DOHH2 (cell line): ENCODE measurements around the gene TRIL.
A peak's percentile ranks its signal among the peaks of the same experiment; 100 is the strongest.

ENCODE experiments used
- H3F3A ChIP-seq: fragments of 200-600 bp; sonication (generic), shearing (Covaris generic); 2 replicates; pipeline ENCODE4 v1.6.0; 2016; ENCODE audit warnings: antibody characterized with exemption, mild to moderate bottlenecking; ENCODE audit not compliant: control insufficient read depth, insufficient read depth
- H3K27ac ChIP-seq: fragments of 200-600 bp; sonication (generic); 2 replicates; pipeline ENCODE4 v1.5.1; 2014; ENCODE audit warnings: low read depth, mild to moderate bottlenecking, low read length, moderate library complexity
- H3K27me3 ChIP-seq: fragments of 200-600 bp; sonication (generic); 2 replicates; pipeline ENCODE4 v1.6.1; 2014; ENCODE audit warnings: mild to moderate bottlenecking, low read length, mixed read lengths; ENCODE audit not compliant: control insufficient read depth
- H3K36me3 ChIP-seq: fragments of 200-600 bp; sonication (generic); 2 replicates; pipeline ENCODE4 v1.6.1; 2014; ENCODE audit warnings: mild to moderate bottlenecking, low read length, moderate library complexity, mixed read lengths; ENCODE audit not compliant: control insufficient read depth
- H3K4me1 ChIP-seq: fragments of 200-600 bp; sonication (generic); 2 replicates; pipeline ENCODE4 v1.6.1; 2014; ENCODE audit warnings: mild to moderate bottlenecking, low read length, mixed read lengths; ENCODE audit not compliant: control insufficient read depth
- H3K4me2 ChIP-seq: fragments of 200-600 bp; sonication (generic); 2 replicates; pipeline ENCODE4 v1.6.0; 2014; ENCODE audit warnings: mild to moderate bottlenecking, low read length, moderate library complexity
- H3K4me3 ChIP-seq: fragments of 200-600 bp; sonication (generic); 2 replicates; pipeline ENCODE4 v1.5.1; 2014; ENCODE audit warnings: mild to moderate bottlenecking, low read length, mixed read lengths
- H3K79me2 ChIP-seq: fragments of 200-600 bp; sonication (generic); 2 replicates; pipeline ENCODE4 v1.6.1; 2014; ENCODE audit warnings: mild to moderate bottlenecking, low read length, mixed read lengths; ENCODE audit not compliant: control insufficient read depth
- H3K9me2 ChIP-seq: fragments of 200-600 bp; sonication (generic); replicated peaks from 2 replicates; pipeline ENCODE4 v1.6.1; 2014; ENCODE audit warnings: mild to moderate bottlenecking, low read length, mixed read lengths; ENCODE audit not compliant: control insufficient read depth
- H3K9me3 ChIP-seq: fragments of 200-600 bp; sonication (generic); 2 replicates; pipeline ENCODE4 v1.6.1; 2014; ENCODE audit warnings: antibody characterized with exemption, low read length, mixed read lengths; ENCODE audit not compliant: control insufficient read depth, insufficient read depth
- H4K20me1 ChIP-seq: fragments of 200-600 bp; sonication (generic); 2 replicates; pipeline ENCODE4 v1.6.0; 2014; ENCODE audit warnings: low read depth, mild to moderate bottlenecking, antibody characterized with exemption, low read length, moderate library complexity; ENCODE audit not compliant: control insufficient read depth, insufficient read depth
- EZH2phosphoT487 ChIP-seq: fragments of 200-600 bp; sonication (generic); IDR thresholded peaks from 2 replicates; pipeline ENCODE4 v1.6.1; 2017; ENCODE audit warnings: borderline replicate concordance, mild to moderate bottlenecking, antibody characterized with exemption, low read length, moderate library complexity, mixed read lengths
- TF ChIP-seq, protein P1 (sequence below): fragments of 200-600 bp; sonication (generic); IDR thresholded peaks from one replicate; pipeline ENCODE4 v1.5.1; 2014; ENCODE audit warnings: antibody characterized with exemption, mild to moderate bottlenecking, low read depth, low read length; ENCODE audit not compliant: poor library complexity, severe bottlenecking

TRIL gene

DNA sequence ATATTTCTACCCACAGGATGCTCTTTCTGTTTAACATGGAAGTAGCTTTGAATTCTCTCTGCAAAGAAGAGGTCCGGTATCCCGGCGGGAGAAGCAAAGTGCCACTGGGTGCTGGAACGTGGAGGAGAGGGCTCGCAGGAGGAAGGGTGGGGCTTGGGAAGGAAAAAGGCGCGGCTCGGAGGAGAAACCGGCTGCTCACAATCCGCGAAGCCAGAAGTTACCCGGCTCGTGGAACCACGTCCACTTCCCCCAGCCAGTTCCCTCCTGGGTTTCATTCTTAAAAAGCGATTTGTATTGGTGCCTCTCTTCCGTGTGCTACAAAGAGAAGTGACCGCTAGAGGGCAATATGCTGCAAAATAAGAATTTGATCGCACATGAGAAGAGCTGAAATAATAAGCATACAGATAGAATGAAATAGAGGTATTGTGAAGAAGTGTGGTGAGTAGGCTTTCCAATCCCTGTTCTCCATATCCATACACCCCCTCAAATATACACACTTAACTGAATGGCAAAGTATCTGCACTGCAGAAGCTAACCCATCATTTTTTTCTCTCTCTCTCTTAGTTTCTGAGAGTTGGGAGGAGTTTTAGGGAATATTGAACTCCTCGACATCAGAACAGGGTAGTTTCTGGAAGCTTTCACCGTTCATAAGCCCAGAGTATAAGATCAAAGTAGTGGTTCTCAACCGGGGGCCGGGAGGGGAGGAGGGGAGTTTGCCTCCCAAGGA, 31.1 kb downstream of the TRIL start:
- Histone ChIP-seq H4K20me1 (no peaks in the 10 kb centered on the region), H3K79me2 (no peaks in the 10 kb centered on the region), H3K4me2 (peak overlapping the region; percentile 60), H3K36me3 (no peaks in the 10 kb centered on the region), H3K27me3 (peaks cover 26% of the 10 kb centered on the region), H3K9me2 (no peaks in the 10 kb centered on the region), H3K27ac (no peak overlapping the region), H3K4me1 (peaks cover 6% of the 10 kb centered on the region), H3F3A (no peaks in the 10 kb centered on the region), H3K9me3 (no peaks in the 10 kb centered on the region), H3K4me3 (peak overlapping the region; percentile 50)
- TF ChIP-seq EZH2phosphoT487: no peak
- TF ChIP-seq, protein P1, sequence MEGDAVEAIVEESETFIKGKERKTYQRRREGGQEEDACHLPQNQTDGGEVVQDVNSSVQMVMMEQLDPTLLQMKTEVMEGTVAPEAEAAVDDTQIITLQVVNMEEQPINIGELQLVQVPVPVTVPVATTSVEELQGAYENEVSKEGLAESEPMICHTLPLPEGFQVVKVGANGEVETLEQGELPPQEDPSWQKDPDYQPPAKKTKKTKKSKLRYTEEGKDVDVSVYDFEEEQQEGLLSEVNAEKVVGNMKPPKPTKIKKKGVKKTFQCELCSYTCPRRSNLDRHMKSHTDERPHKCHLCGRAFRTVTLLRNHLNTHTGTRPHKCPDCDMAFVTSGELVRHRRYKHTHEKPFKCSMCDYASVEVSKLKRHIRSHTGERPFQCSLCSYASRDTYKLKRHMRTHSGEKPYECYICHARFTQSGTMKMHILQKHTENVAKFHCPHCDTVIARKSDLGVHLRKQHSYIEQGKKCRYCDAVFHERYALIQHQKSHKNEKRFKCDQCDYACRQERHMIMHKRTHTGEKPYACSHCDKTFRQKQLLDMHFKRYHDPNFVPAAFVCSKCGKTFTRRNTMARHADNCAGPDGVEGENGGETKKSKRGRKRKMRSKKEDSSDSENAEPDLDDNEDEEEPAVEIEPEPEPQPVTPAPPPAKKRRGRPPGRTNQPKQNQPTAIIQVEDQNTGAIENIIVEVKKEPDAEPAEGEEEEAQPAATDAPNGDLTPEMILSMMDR: peak; percentile 98

DNA sequence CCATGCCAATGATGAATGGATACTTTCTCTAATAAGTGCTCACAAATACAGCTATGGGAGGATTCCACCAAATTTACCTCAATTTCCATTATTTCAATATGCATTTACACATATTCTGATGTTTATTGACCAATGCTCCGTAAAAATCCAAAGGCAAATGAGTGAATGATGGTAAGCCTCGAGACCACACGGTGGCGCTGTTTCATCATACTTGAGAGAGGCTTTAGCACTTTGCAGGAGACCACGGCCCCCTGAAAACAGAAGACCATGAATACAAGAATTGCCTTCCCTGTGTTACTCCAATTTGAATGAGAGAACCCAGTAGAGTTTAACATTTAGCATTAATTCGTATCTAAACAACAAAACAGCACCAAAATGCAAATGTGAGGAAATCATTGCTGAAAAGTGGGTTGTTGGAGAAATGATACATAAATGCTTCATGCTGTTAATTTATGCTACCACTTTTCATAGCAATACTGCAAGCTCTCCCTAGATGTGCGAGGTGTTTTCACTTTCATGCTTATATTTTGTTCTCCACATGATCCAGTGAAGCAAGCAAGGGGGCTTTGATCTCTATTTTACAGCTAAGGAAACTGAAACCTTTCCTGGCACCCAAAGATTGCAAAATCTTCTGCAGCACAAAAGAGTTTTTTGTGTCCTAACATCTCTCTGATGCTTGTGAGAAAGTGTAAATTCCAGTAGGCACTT, 35.4 kb downstream of the TRIL start:
- Histone ChIP-seq H3K4me1 (peaks cover 6% of the 10 kb centered on the region), H3K36me3 (no peaks in the 10 kb centered on the region), H3K79me2 (no peaks in the 10 kb centered on the region), H3K27me3 (peaks cover 26% of the 10 kb centered on the region), H3K9me3 (no peaks in the 10 kb centered on the region), H3K4me2 (no peak overlapping the region), H3K27ac (no peak overlapping the region), H3K9me2 (no peaks in the 10 kb centered on the region), H3K4me3 (no peak overlapping the region), H4K20me1 (no peaks in the 10 kb centered on the region), H3F3A (no peaks in the 10 kb centered on the region)
- TF ChIP-seq EZH2phosphoT487: no peak
- TF ChIP-seq, protein P1: peak; percentile 99

DNA sequence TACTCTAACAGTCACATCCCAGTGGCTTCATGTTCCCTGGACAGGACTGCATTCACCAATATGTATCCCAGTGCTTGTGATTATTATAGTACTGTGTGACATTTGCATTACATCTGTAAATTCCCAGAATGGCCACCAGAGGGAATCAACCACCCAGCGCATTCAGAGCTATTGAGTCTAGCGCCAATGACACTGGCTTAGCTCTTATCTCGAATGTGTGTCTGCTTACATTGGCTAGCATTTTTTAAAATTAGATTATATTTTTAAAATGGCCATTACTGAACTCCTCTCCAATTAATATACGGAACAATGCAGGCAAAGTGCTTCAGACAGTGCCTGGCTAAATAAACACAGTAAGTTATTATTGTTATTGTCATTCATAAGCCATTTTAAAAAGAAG, 36.3 kb downstream of the TRIL start:
- Histone ChIP-seq H3K4me2 (no peak overlapping the region), H3K9me3 (no peaks in the 10 kb centered on the region), H3K9me2 (no peaks in the 10 kb centered on the region), H3F3A (no peaks in the 10 kb centered on the region), H3K36me3 (no peaks in the 10 kb centered on the region), H4K20me1 (no peaks in the 10 kb centered on the region), H3K79me2 (no peaks in the 10 kb centered on the region), H3K4me1 (peaks cover 5% of the 10 kb centered on the region), H3K27me3 (peaks cover 25% of the 10 kb centered on the region), H3K27ac (no peak overlapping the region), H3K4me3 (no peak overlapping the region)
- TF ChIP-seq, protein P1: peak; percentile 86
- no peak for TF ChIP-seq EZH2phosphoT487
